HEK293 (cell line): Measurements from ENCODE around the gene SEPTIN12.

Experiments used
- CTCF ChIA-PET: fragments of 350-600 bp; formaldehyde crosslinking; extraction: SDS; loops from one replicate; lab custom pipeline; 2021; ENCODE audit warnings: antibody characterized with exemption; lab: Yijun Ruan, JAX
- POLR2A ChIA-PET: fragments of 300-600 bp; formaldehyde crosslinking; extraction: SDS; loops from one replicate; lab custom pipeline; 2020; ENCODE audit warnings: antibody characterized with exemption, inconsistent platforms; lab: Yijun Ruan, JAX
- H3K27ac ChIP-seq: fragments of 200-500 bp; sonication (Bioruptor generic); 2 replicates; pipeline ENCODE4 v1.5.1; 2014; ENCODE audit warnings: low read depth, low read length, control low read depth, inconsistent platforms; ENCODE audit errors: extremely low read depth
- H3K36me3 ChIP-seq, 2 experiments: fragments of 200-500 bp in 1 of 2; sonication (Bioruptor generic) in 1 of 2; 1 replicate in 1 of 2; 2 replicates in 1 of 2; pipeline ENCODE4 v1.5.1; 2014 to 2017; ENCODE audit warnings: inconsistent platforms in 2 of 2, low read length in 2 of 2; ENCODE audit not compliant: control insufficient read depth in 2 of 2, insufficient read depth in 1 of 2
- H3K4me1 ChIP-seq: fragments of 200-500 bp; sonication (Bioruptor generic); 2 replicates; pipeline ENCODE4 v1.5.1; 2014; ENCODE audit warnings: mild to moderate bottlenecking, low read length, inconsistent platforms; ENCODE audit not compliant: control insufficient read depth, insufficient read depth
- H3K4me3 ChIP-seq: 2 replicates; pipeline ENCODE4 v1.5.1; 2011; ENCODE audit warnings: low read depth, mild to moderate bottlenecking, control low read depth, low read length, moderate library complexity
- H3K9me3 ChIP-seq: fragments of 200-500 bp; sonication (Bioruptor generic); 2 replicates; pipeline ENCODE4 v1.5.1; 2014; ENCODE audit warnings: low read depth, low read length, inconsistent platforms; ENCODE audit not compliant: control insufficient read depth, insufficient read depth
- BCL11B ChIP-seq: fragments of 450-650 bp; formaldehyde crosslinking; IDR thresholded peaks from 2 replicates; pipeline ENCODE4 v1.5.1; 2016; ENCODE audit warnings: low read depth, missing biosample characterization, missing genetic modification characterization
- EGR2 ChIP-seq: fragments of 450-650 bp; formaldehyde crosslinking; IDR thresholded peaks from 2 replicates; pipeline ENCODE4 v1.5.1; 2016; ENCODE audit warnings: low read depth, missing biosample characterization, missing genetic modification characterization
- INSM2 ChIP-seq: fragments of 450-650 bp; formaldehyde crosslinking; IDR thresholded peaks from 2 replicates; pipeline ENCODE4 v1.5.1; 2016; ENCODE audit warnings: missing biosample characterization, missing genetic modification characterization
- MEIS1 ChIP-seq: sonication (generic); formaldehyde crosslinking; IDR thresholded peaks from 2 replicates; pipeline ENCODE4 v1.8.1; 2022; ENCODE audit warnings: missing genetic modification reagents, mild to moderate bottlenecking, borderline replicate concordance
- PRDM4 ChIP-seq: fragments of 450-650 bp; formaldehyde crosslinking; IDR thresholded peaks from 2 replicates; pipeline ENCODE4 v1.5.1; 2017; ENCODE audit warnings: missing biosample characterization, missing genetic modification characterization
- SP2 ChIP-seq: fragments of 450-650 bp; formaldehyde crosslinking; IDR thresholded peaks from 2 replicates; pipeline ENCODE4 v1.5.1; 2016; ENCODE audit warnings: missing biosample characterization, missing genetic modification characterization
- ZBTB10 ChIP-seq: fragments of 450-650 bp; formaldehyde crosslinking; IDR thresholded peaks from 2 replicates; pipeline ENCODE4 v1.5.1; 2016; ENCODE audit warnings: missing biosample characterization, missing genetic modification characterization
- ZBTB17 ChIP-seq: fragments of 450-650 bp; formaldehyde crosslinking; IDR thresholded peaks from 2 replicates; pipeline ENCODE4 v1.5.1; 2016; ENCODE audit warnings: missing biosample characterization, missing genetic modification characterization
- ZBTB48 ChIP-seq: fragments of 450-650 bp; formaldehyde crosslinking; IDR thresholded peaks from 2 replicates; pipeline ENCODE4 v1.5.1; 2016; ENCODE audit warnings: missing biosample characterization, missing genetic modification characterization
- ZFHX2 ChIP-seq: fragments of 450-650 bp; formaldehyde crosslinking; conservative IDR thresholded peaks from 2 replicates; pipeline ENCODE4 v1.5.1; 2016; ENCODE audit warnings: missing biosample characterization, missing genetic modification characterization
- ZNF221 ChIP-seq: fragments of 450-650 bp; formaldehyde crosslinking; IDR thresholded peaks from 2 replicates; pipeline ENCODE4 v1.5.1; 2017; ENCODE audit warnings: missing biosample characterization, missing genetic modification characterization, borderline replicate concordance
- ZNF23 ChIP-seq: fragments of 450-650 bp; formaldehyde crosslinking; IDR thresholded peaks from 2 replicates; pipeline ENCODE4 v1.5.1; 2016; ENCODE audit warnings: missing biosample characterization, missing genetic modification characterization, borderline replicate concordance
- ZNF335 ChIP-seq: fragments of 450-650 bp; formaldehyde crosslinking; conservative IDR thresholded peaks from 2 replicates; pipeline ENCODE4 v1.5.1; 2016; ENCODE audit warnings: missing biosample characterization, missing genetic modification characterization
- ZNF416 ChIP-seq: fragments of 450-650 bp; formaldehyde crosslinking; IDR thresholded peaks from 2 replicates; pipeline ENCODE4 v1.5.1; 2016; ENCODE audit warnings: missing biosample characterization, missing genetic modification characterization
- ZNF596 ChIP-seq: fragments of 450-650 bp; IDR thresholded peaks from 2 replicates; pipeline ENCODE4 v1.5.0; 2018; ENCODE audit warnings: missing biosample characterization, mild to moderate bottlenecking, missing genetic modification characterization, moderate library complexity
- ZNF677 ChIP-seq: fragments of 450-650 bp; IDR thresholded peaks from 2 replicates; pipeline ENCODE4 v1.5.0; 2018; ENCODE audit warnings: missing biosample characterization, mild to moderate bottlenecking, missing genetic modification characterization, moderate library complexity
- ZNF777 ChIP-seq: fragments of 450-650 bp; formaldehyde crosslinking; IDR thresholded peaks from 2 replicates; pipeline ENCODE4 v1.5.1; 2017; ENCODE audit warnings: missing biosample characterization, missing genetic modification characterization, borderline replicate concordance
- ZNF792 ChIP-seq: fragments of 450-650 bp; formaldehyde crosslinking; IDR thresholded peaks from 2 replicates; pipeline ENCODE4 v1.5.1; 2016; ENCODE audit warnings: missing biosample characterization, missing genetic modification characterization
- ZNF837 ChIP-seq: fragments of 450-650 bp; formaldehyde crosslinking; IDR thresholded peaks from 2 replicates; pipeline ENCODE4 v1.5.1; 2016; ENCODE audit warnings: missing biosample characterization, missing genetic modification characterization
- ZSCAN18 ChIP-seq: fragments of 450-650 bp; formaldehyde crosslinking; IDR thresholded peaks from 2 replicates; pipeline ENCODE4 v1.5.1; 2016; ENCODE audit warnings: missing biosample characterization, missing genetic modification characterization

SEPTIN12 gene

GRCh38 chr16:4776141-4776705 lies 11.9 kb downstream of the SEPTIN12 start:
- POLR2A ChIA-PET = no interaction called here
- H3K36me3 ChIP-seq = no peaks in the 10 kb centered on the region
- no peaks in the 10 kb centered on the region for H3K9me3 ChIP-seq
- no peak overlapping the region for H3K4me3 ChIP-seq
- TF ChIP-seq ZBTB17 (tag by site-specific recombination) (no peak), ZNF792 (no peak), PRDM4 (no peak), SP2 (tag by site-specific recombination) (no peak), ZNF677 (no peak), ZNF596 (tag by site-specific recombination) (no peak), BCL11B (tag by site-specific recombination) (no peak), ZNF221 (no peak), ZNF777 (tag by site-specific recombination) (no peak), MEIS1 (CRISPR knock-in tag) (no peak), ZNF335 (tag by site-specific recombination) (no peak), ZSCAN18 (tag by site-specific recombination) (no peak), ZNF23 (tag by site-specific recombination) (no peak), ZNF837 (tag by site-specific recombination) (no peak), ZNF416 (tag by site-specific recombination) (no peak), INSM2 (tag by site-specific recombination) (no peak), ZBTB48 (no peak)
- TF ChIP-seq, all 188 proteins: peak for 0
- CTCF ChIA-PET = no interaction called here
- no peak overlapping the region for H3K27ac ChIP-seq
- peaks cover 2% of the 10 kb centered on the region; the same call in 1 of the 2 replicates for H3K4me1 ChIP-seq

GRCh38 chr16:4775005-4775404 lies 13.1 kb downstream of the SEPTIN12 start:
- peak; percentile 89 for TF ChIP-seq ZFHX2 (tag by site-specific recombination)
- no peak for TF ChIP-seq ZBTB10
- TF ChIP-seq EGR2 (tag by site-specific recombination) = peak; percentile 85
- H3K4me1 ChIP-seq = no peaks in the 10 kb centered on the region; the same call in 1 of the 2 replicates
- no peak overlapping the region for H3K27ac ChIP-seq
- no peaks in the 10 kb centered on the region for H3K36me3 ChIP-seq
- CTCF ChIA-PET = no interaction called here
- H3K9me3 ChIP-seq = no peaks in the 10 kb centered on the region
- H3K4me3 ChIP-seq = no peak overlapping the region
- POLR2A ChIA-PET = no interaction called here
